B cell (primary cell): ENCODE results near the gene COBLL1. TPM values are rescaled to one million over a fixed set of nuclear protein-coding genes. Genes with fewer than 3 reads are reported as not detected.

Experiments
- ATAC-seq: fragments of 200-7000 bp; cut with Tn5 transposase; one replicate; pipeline ENCODE4 v1.10.0; 2021; ENCODE audit warnings: low read depth, mild to moderate bottlenecking, moderate number of reproducible peaks, moderate library complexity
- CTCF ChIA-PET: fragments of 350-600 bp; sonication (Branson Sonifier 250); formaldehyde crosslinking; loops from one replicate; lab custom pipeline; 2021; ENCODE audit warnings: antibody characterized with exemption, inconsistent platforms; lab: Charles Lee
- POLR2A ChIA-PET: fragments of 350-600 bp; sonication (Branson Sonifier 250); formaldehyde crosslinking; loops from one replicate; lab custom pipeline; 2021; ENCODE audit warnings: antibody characterized with exemption; lab: Charles Lee
- DNase-seq: peaks from one replicate; pipeline ENCODE4 v3.0.0; 2013
- H2AFZ ChIP-seq: 2 replicates; pipeline ENCODE4 v1.6.1; 2012; ENCODE audit warnings: mild to moderate bottlenecking, low read depth, low read length; ENCODE audit not compliant: insufficient read depth, poor library complexity, severe bottlenecking
- H3K27ac ChIP-seq, 2 donors: 1 replicate in 1 of 2; 2 replicates in 1 of 2; pipeline ENCODE4 v1.5.1; 2012 to 2013; ENCODE audit warnings: low read length in 2 of 2, mild to moderate bottlenecking in 2 of 2, moderate library complexity in 1 of 2
- H3K27me3 ChIP-seq, 4 experiments: fragments of 200-600 bp in 1 of 4; sonication (generic) in 1 of 4; replicated peaks in 1 of 4; 1 replicate in 2 of 4; 2 replicates in 2 of 4; pipeline versions ENCODE4 v1.6.1 to v1.7.0; 2013 to 2016; ENCODE audit warnings: low read length in 3 of 4, mild to moderate bottlenecking in 2 of 4, mixed read lengths in 1 of 4, moderate library complexity in 1 of 4; ENCODE audit not compliant: insufficient read depth in 4 of 4, control insufficient read depth in 3 of 4; ENCODE audit errors: control extremely low read depth in 1 of 4
- H3K36me3 ChIP-seq, 2 experiments: replicated peaks in 1 of 2; 1 replicate in 1 of 2; 2 replicates in 1 of 2; pipeline versions ENCODE4 v1.6.1 to v1.7.1; 2013; ENCODE audit warnings: low read length in 1 of 2; ENCODE audit not compliant: insufficient read depth in 2 of 2, control insufficient read depth in 1 of 2; ENCODE audit errors: control extremely low read depth in 1 of 2, extremely low read depth in 1 of 2
- H3K4me1 ChIP-seq, 2 donors: fragments of 200-600 bp in 1 of 2; sonication (generic) in 1 of 2; 1 replicate in 1 of 2; 2 replicates in 1 of 2; pipeline versions ENCODE4 v1.5.1 to v1.6.1; 2013 to 2017; ENCODE audit warnings: low read length in 2 of 2; ENCODE audit not compliant: control insufficient read depth in 2 of 2, insufficient read depth in 2 of 2
- H3K4me2 ChIP-seq: replicated peaks from 2 replicates; pipeline ENCODE3; 2012; ENCODE audit warnings: mild to moderate bottlenecking, low read depth, low read length; ENCODE audit not compliant: poor library complexity, severe bottlenecking
- H3K4me3 ChIP-seq, 5 experiments: fragments of 200-600 bp in 1 of 5; sonication (generic) in 1 of 5; 1 replicate in 3 of 5; 2 replicates in 2 of 5; pipeline versions ENCODE4 v1.5.1 to v1.7.0; 2011 to 2016; ENCODE audit warnings: low read length in 4 of 5, mild to moderate bottlenecking in 4 of 5, low read depth in 2 of 5, control low read depth in 1 of 5, moderate library complexity in 1 of 5; ENCODE audit not compliant: insufficient read depth in 1 of 5; ENCODE audit errors: control extremely low read depth in 1 of 5, extremely low read depth in 1 of 5
- H3K79me2 ChIP-seq: fragments of 200-600 bp; sonication (generic); one replicate; pipeline ENCODE4 v1.6.0; 2016; ENCODE audit warnings: low read length; ENCODE audit not compliant: control insufficient read depth, insufficient read depth
- H3K9ac ChIP-seq: fragments of 200-600 bp; sonication (generic); 2 replicates; pipeline ENCODE4 v1.6.1; 2017; ENCODE audit warnings: mild to moderate bottlenecking, low read length, moderate library complexity
- H3K9me3 ChIP-seq, 3 donors: one replicate each; pipeline versions ENCODE4 v1.6.1 to v1.7.1; 2013; ENCODE audit warnings: low read length in 2 of 3; ENCODE audit not compliant: control insufficient read depth in 2 of 3, insufficient read depth in 1 of 3; ENCODE audit errors: control extremely low read depth in 1 of 3
- H4K20me1 ChIP-seq: 2 replicates; pipeline ENCODE4 v1.6.0; 2012; ENCODE audit warnings: mild to moderate bottlenecking, low read length; ENCODE audit not compliant: insufficient read depth, control insufficient read depth, poor library complexity, severe bottlenecking
- H3K27ac Mint-ChIP-seq: one replicate; pipeline ENCODE4 v1.8.0; 2021; ENCODE audit warnings: mixed read lengths
- H3K27me3 Mint-ChIP-seq: one replicate; pipeline ENCODE4 v1.8.0; 2021; ENCODE audit warnings: mixed read lengths
- H3K4me1 Mint-ChIP-seq: one replicate; pipeline ENCODE4 v1.8.0; 2021; ENCODE audit warnings: mixed read lengths
- H3K4me3 Mint-ChIP-seq: one replicate; pipeline ENCODE4 v1.8.0; 2021; ENCODE audit warnings: mixed read lengths
- H3K9me3 Mint-ChIP-seq: one replicate; pipeline ENCODE4 v1.8.0; 2022; ENCODE audit warnings: mixed read lengths; ENCODE audit not compliant: insufficient read depth
- EZH2 ChIP-seq: IDR thresholded peaks from 2 replicates; pipeline ENCODE4 v1.6.1; 2012; ENCODE audit warnings: borderline replicate concordance, low read depth, mild to moderate bottlenecking, moderate library complexity, low read length; ENCODE audit not compliant: insufficient read depth, poor library complexity, severe bottlenecking
- WGBS: methylation state at CpG from one replicate; pipeline ENCODE4 v1.1.5; 2013; ENCODE audit warnings: missing lambda C conversion rate; ENCODE audit not compliant: insufficient coverage; 5-methylcytosine and 5-hydroxymethylcytosine counted together
- intact Hi-C: fragments of 100-400 bp; cut with micrococcal nuclease; formaldehyde crosslinking; loops from one replicate; pipeline ENCODE4 v1.10.0; 2022
- polyA plus RNA-seq: library from polyadenylated mRNA; depleted of rRNA; stranded (reverse); fragments of >200 nt; gene quantifications from 2 replicates; pipeline ENCODE4 v1.2.3, GENCODE V29; 2012
- total RNA-seq, 2 donors: library from RNA; stranded (reverse); fragments of 120-200 nt in 1 of 2; gene quantifications; 1 replicate in 1 of 2; 2 replicates in 1 of 2; pipeline versions ENCODE4 v1.2.3 to v1.2.4, GENCODE V29; 2013 to 2022
- TF ChIP-seq, protein P1 (sequence below): fragments of 200-600 bp; IDR thresholded peaks from one replicate; pipeline ENCODE4 v1.8.0; 2022; ENCODE audit warnings: antibody characterized with exemption, mild to moderate bottlenecking

The COBLL1 gene
- total and polyA plus RNA-seq, 2 donors (not counting 1 experiment from before 2014, with no cell fraction given): 45.1 to 234 TPM

DNA sequence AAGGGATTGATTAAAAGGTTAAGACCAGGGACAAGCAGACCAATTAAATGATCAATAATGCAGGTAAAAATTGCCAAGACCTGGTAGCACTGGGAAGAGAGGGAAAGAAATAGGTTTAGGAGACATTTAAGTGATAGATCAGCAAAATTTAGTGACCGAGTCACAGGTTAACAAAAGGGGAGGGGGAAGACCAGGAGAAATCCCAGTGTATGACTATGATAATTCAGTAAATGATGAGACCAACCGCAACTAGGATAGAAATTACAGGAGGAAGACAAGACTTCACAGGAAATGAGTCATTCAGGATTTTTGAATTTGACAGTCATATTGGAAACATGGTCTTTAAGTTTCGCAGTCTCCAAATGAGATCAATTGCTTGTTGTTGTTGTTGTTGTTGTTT lies 62.9 kb downstream of the COBLL1 start:
- H3K4me2 ChIP-seq: no peak overlapping the region
- ChIA-PET CTCF (no interaction called here), POLR2A (no interaction called here)
- ATAC-seq (no peak), DNase-seq (no peak)
- H3K9me3 ChIP-seq: no peaks in the 10 kb centered on the region
- intact Hi-C loops: loop anchor here (5.0 kb wide), 1 partner anchor 36 kb away; no protein-coding TSS in a partner anchor
- 100% methylated on average over 2 of the region's 3 CpGs for WGBS
- no peaks in the 10 kb centered on the region for H3K4me1 ChIP-seq
- peaks cover 10% of the 10 kb centered on the region for H3K4me1 Mint-ChIP-seq
- peaks cover 0 to 2% of the 10 kb centered on the region in 2 experiments for H3K36me3 ChIP-seq
- no peaks in the 10 kb centered on the region for H4K20me1 ChIP-seq
- H3K27ac Mint-ChIP-seq: no peak overlapping the region
- no peak overlapping the region for H3K4me3 Mint-ChIP-seq
- peaks cover 61% of the 10 kb centered on the region for H3K79me2 ChIP-seq
- no peak for TF ChIP-seq EZH2
- TF ChIP-seq, protein P1, sequence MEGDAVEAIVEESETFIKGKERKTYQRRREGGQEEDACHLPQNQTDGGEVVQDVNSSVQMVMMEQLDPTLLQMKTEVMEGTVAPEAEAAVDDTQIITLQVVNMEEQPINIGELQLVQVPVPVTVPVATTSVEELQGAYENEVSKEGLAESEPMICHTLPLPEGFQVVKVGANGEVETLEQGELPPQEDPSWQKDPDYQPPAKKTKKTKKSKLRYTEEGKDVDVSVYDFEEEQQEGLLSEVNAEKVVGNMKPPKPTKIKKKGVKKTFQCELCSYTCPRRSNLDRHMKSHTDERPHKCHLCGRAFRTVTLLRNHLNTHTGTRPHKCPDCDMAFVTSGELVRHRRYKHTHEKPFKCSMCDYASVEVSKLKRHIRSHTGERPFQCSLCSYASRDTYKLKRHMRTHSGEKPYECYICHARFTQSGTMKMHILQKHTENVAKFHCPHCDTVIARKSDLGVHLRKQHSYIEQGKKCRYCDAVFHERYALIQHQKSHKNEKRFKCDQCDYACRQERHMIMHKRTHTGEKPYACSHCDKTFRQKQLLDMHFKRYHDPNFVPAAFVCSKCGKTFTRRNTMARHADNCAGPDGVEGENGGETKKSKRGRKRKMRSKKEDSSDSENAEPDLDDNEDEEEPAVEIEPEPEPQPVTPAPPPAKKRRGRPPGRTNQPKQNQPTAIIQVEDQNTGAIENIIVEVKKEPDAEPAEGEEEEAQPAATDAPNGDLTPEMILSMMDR: no peak
- no peaks in the 10 kb centered on the region for H3K27me3 Mint-ChIP-seq
- no peak overlapping the region for H3K4me3 ChIP-seq
- no peak overlapping the region for H3K9ac ChIP-seq
- no peaks in the 10 kb centered on the region for H3K27me3 ChIP-seq
- H3K9me3 Mint-ChIP-seq: no peaks in the 10 kb centered on the region
- no peak overlapping the region for H3K27ac ChIP-seq
- H2AFZ ChIP-seq: no peak overlapping the region

DNA sequence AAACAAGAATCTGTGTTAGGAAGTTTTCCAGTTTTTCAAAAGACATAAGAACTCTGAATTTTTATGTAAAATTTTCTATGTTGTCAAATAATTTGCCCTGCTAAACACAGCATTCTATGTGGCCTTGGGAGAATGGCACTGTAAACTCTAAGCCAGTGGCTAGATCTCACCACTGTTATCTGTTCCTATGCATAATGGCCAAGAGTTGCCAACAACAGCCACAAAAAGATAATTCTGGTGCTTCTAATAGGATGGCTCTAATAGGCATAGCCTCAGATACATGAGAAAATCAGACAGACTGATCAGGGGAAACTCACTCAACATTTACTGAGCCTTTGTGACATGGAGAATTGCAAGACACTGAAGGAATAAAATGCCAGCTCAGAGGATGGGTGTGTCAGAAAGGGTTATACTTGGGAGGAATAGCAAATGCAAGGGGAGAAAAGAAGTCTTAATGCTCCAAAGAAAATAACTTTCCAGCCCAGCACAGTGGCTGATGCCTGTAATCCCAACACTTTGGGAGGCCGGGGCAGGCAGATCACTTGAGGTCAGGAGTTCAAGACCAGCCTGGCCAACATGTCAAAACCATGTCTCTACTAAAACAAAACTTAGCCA lies 63.7 kb downstream of the COBLL1 start:
- ATAC-seq (no peak), DNase-seq (no peak)
- Histone ChIP-seq H3K79me2 (peaks cover 54% of the 10 kb centered on the region), H3K9me3 (no peaks in the 10 kb centered on the region), H2AFZ (no peak overlapping the region), H3K4me1 (no peaks in the 10 kb centered on the region), H3K36me3 (no peaks in the 10 kb centered on the region), H3K4me3 (no peak overlapping the region), H4K20me1 (no peaks in the 10 kb centered on the region), H3K9ac (no peak overlapping the region), H3K4me2 (no peak overlapping the region), H3K27ac (no peak overlapping the region), H3K27me3 (no peaks in the 10 kb centered on the region)
- CTCF ChIA-PET: interaction anchor here (1.4 kb wide), 1 partner anchor 64 kb away, joined by 3 read pairs; the partner anchor contains the start of gene COBLL1
- Mint-ChIP-seq H3K4me1 (peaks cover 8% of the 10 kb centered on the region), H3K27me3 (no peaks in the 10 kb centered on the region), H3K9me3 (no peaks in the 10 kb centered on the region), H3K4me3 (no peak overlapping the region), H3K27ac (no peak overlapping the region)
- no peak for TF ChIP-seq EZH2
- TF ChIP-seq, protein P1: no peak
- no CpG with 5 or more reads among the region's 1 CpG for WGBS
- intact Hi-C loops: loop anchor here (5.0 kb wide), 1 partner anchor 36 kb away; no protein-coding TSS in a partner anchor
- POLR2A ChIA-PET: no interaction called here
